Skeletal muscle tissue (tissue), 4 donors: ENCODE data around the gene RTTN. TPM values are rescaled to one million over a fixed set of nuclear protein-coding genes. Genes with fewer than 3 reads are reported as not detected.
"Not testable (repeated sequence)": the region's sequence is repeated elsewhere in the genome, so short reads cannot be mapped to it uniquely, and the experiment has no call there.

Source experiments
- H3K27ac ChIP-seq: one replicate; pipeline ENCODE4 v1.7.0; 2013; ENCODE audit warnings: mild to moderate bottlenecking, low read depth, low read length, inconsistent platforms
- H3K27me3 ChIP-seq, 3 donors: one replicate each; pipeline ENCODE4 v1.7.0; 2013; ENCODE audit warnings: low read length in 3 of 3; ENCODE audit not compliant: control insufficient read depth in 3 of 3, insufficient read depth in 3 of 3
- H3K36me3 ChIP-seq, 3 donors: one replicate each; pipeline ENCODE4 v1.7.0; 2013; ENCODE audit warnings: low read length in 3 of 3; ENCODE audit not compliant: control insufficient read depth in 3 of 3, insufficient read depth in 3 of 3
- H3K4me1 ChIP-seq, 3 donors: one replicate each; pipeline ENCODE4 v1.7.0; 2013; ENCODE audit warnings: low read length in 3 of 3, mild to moderate bottlenecking in 3 of 3; ENCODE audit not compliant: control insufficient read depth in 3 of 3, insufficient read depth in 3 of 3
- H3K4me3 ChIP-seq, 3 donors: one replicate each; pipeline ENCODE4 v1.7.0; 2013; ENCODE audit warnings: low read length in 3 of 3
- H3K9ac ChIP-seq, 3 donors: one replicate each; pipeline ENCODE4 v1.7.0; 2013; ENCODE audit warnings: low read length in 3 of 3, mild to moderate bottlenecking in 3 of 3, moderate library complexity in 2 of 3, low read depth in 1 of 3
- H3K9me3 ChIP-seq, 3 donors: one replicate each; pipeline ENCODE4 v1.7.0; 2013; ENCODE audit warnings: low read length in 3 of 3; ENCODE audit not compliant: control insufficient read depth in 3 of 3
- total RNA-seq: library from RNA; depleted of rRNA; stranded (reverse); fragments of >200 nt; gene quantifications from one replicate; pipeline ENCODE4 v1.2.3, GENCODE V29; 2014
- donor health status: Osteomylitis.

The RTTN gene, protein sequence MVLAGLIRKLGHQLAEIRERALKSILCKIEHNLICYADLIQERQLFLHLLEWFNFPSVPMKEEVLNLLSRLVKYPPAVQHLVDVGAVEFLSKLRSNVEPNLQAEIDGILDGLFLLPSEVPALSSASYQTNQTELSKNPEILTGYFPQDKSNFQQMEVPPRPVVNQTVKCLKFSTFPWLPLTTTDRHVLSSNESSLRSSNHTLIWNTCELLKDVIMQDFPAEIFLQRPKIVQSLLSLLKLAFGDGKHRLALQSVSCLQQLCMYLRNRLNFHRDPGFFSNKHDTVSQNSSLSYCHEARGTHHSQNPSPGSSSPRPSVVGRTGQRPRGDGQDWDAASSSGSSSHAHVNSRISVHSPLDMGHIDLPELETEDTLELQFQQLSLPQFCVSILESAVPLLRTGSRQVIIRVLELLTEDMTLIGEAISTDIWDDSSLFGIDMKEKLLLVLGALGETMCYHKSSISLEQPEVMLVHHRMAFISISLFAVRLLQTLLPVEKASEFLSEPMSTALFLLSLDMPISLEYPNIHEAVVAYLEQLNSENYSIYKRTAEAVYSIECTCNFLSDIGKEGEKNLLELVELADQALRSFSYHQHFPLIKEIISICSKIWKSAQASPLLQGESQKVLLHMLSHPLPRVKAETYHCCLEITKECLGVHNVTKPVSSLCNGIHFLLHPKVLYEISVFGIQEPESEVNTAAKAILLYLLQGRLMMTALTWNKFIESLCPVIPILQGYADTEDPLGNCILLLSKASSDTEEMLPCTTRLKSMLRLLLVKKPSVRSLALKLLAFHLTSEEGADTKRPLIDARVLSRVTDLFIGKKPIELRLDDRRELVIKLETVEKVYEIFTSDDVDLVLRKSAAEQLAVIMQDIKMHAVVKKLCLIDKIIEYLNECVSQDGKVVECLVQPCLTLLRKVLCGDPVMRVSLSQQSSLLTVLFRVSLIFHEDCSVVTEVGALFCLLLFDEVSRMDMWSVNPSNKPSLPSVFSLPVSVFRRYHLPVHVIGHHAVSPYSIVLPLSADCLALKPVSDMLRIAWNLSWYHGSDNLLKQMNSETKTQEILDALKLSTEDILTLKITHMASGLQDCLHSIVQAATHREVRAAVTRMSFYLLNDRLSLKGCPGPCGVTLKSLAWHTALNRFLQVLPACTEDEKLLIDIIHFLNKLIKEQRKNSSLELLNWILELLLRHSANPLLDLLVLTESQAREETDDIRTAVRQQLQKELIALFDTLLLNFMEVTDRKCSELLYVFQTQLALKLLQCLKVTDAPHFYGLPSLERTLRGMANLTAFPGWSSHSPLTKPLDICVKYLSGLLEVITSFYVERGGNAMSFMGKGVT (N-terminal part only)
- 43.8 TPM for total RNA-seq

- Histone ChIP-seq H3K4me3 (peak within 1 kb of the TSS; percentile 83 to 97 (median 94)), H3K36me3 (peaks cover 0 to 8% (median 4%) of the 10 kb centered on the region in 3 donors), H3K9ac (peak within 1 kb of the TSS; percentile 84 to 98 (median 96)), H3K9me3 (no peaks in the 10 kb centered on the region), H3K27me3 (no peaks in the 10 kb centered on the region), H3K27ac (peak within 1 kb of the TSS; percentile 93), H3K4me1 (peaks cover 6 to 10% (median 7%) of the 10 kb centered on the region in 3 donors)
Measured at GRCh38 chr18:70205421-70206397, at the start of gene RTTN. Gene RTTN (minus strand): TSS chr18:70205687. CDS start chr18:70205658, 29 bp downstream.

- H3K27me3 ChIP-seq: no peaks in the 10 kb centered on the region
- H3K27ac ChIP-seq: no peak overlapping the region
- H3K9me3 ChIP-seq: no peaks in the 10 kb centered on the region
- H3K4me1 ChIP-seq: peaks cover 0 to 4% (median 0%) of the 10 kb centered on the region in 3 donors
- H3K4me3 ChIP-seq: no peak overlapping the region
- H3K9ac ChIP-seq: no peak overlapping the region
- no peaks in the 10 kb centered on the region for H3K36me3 ChIP-seq
Measured at GRCh38 chr18:70250781-70251180, 45.3 kb upstream of the RTTN start.

GRCh38 chr18:70249861-70250260 is 44.4 kb upstream of the RTTN start:
- H3K36me3 ChIP-seq, H3K4me1 ChIP-seq, H3K4me3 ChIP-seq, H3K27me3 ChIP-seq, H3K9me3 ChIP-seq, H3K9ac ChIP-seq, H3K27ac ChIP-seq: not testable (repeated sequence)

DNA sequence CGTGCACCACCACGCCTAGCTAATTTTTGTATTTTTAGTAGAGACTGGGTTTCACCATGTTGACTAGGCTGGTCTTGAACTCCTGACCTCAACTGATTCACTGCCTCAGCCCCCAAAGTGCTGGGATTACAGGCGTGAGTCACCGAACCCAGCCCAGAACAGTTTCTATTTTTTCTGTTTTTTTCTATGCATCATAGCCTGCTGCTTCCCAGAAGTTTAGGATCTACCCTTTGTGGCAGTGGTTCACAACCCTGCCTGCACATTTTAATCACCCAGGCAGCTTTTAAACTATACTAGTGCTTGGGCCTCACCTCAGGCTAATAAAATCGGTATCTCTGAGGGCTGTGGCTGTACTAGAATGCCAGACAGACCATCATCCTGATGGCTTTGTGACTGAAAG is 43.6 kb upstream of the RTTN start:
- no peaks in the 10 kb centered on the region for H3K36me3 ChIP-seq
- H3K4me1 ChIP-seq: peaks cover 0 to 6% (median 0%) of the 10 kb centered on the region in 3 donors
- H3K27me3 ChIP-seq: no peaks in the 10 kb centered on the region
- no peak overlapping the region for H3K9ac ChIP-seq
- no peak overlapping the region for H3K4me3 ChIP-seq
- no peaks in the 10 kb centered on the region for H3K9me3 ChIP-seq
- H3K27ac ChIP-seq: no peak overlapping the region

- peak overlapping the region; percentile 40 to 42 (median 42) for H3K4me3 ChIP-seq
Measured at GRCh38 chr18:70246061-70246466, 40.6 kb upstream of the RTTN start.

DNA sequence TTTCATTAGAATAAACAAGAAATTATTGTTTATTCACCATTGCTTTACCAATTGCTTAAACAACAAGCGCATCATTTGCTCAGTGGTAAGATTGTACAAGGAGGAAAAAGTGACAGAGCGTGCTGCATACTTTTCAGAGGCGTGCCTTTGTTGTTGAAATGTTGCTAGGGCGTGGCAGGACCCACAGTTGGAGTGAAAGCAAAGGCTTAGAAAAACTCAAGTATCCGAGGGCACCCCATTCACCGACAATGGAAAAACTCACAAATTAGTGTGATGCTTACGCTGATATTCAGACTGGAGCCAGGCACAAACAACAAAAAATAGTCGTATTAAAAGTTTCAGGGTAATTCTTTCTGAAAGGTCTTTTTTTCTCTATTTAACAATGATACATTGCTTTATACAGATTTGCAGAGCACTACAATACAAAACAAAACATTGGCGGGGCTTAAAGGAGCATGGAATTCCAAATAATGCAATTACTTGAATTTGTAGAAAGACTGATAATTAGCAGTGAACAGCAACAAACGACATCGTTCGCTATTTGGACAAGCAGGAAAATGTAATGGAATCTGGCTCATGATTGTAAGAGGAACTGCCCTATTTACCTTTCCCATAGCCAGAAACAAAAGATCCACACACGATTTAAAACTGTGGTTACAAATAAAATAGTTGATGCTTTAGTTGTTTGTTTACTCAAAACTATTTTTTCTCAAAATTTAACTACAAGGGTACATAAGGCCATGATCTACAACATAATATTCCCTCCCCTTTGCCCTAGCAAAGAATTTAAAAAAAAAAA is 37.8 kb upstream of the RTTN start:
- no peaks in the 10 kb centered on the region for H3K9me3 ChIP-seq

More at GRCh38 chr18:70246061-70246466, 40.6 kb upstream of the RTTN start:
- Histone ChIP-seq H3K9me3 (no peaks in the 10 kb centered on the region), H3K27ac (no peak overlapping the region), H3K36me3 (no peaks in the 10 kb centered on the region), H3K9ac (peak overlapping the region; percentile 27 to 72 (median 33)), H3K27me3 (no peaks in the 10 kb centered on the region), H3K4me1 (peaks cover 0 to 6% (median 0%) of the 10 kb centered on the region in 3 donors)

DNA sequence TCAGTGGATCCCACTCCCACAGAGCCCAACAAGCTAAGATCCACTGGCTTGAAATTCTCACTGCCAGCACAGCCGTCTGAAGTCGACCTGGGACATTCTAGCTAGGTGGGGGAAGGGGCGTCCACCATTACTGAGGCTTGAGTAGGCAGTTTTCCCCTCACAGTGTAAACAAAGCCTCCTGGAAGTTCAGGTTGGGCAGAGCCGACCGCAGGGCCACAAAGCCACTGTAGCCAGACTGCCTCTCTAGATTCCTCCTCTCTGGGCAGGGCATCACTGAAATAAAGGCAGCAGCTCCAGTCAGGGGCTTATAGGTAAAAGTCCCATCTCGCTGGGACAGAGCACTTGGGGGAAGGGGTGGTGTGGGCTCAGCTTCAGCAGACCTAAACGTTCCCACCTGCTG is 31.4 kb upstream of the RTTN start:
- not testable (repeated sequence) for H3K27ac ChIP-seq, H3K9ac ChIP-seq, H3K4me3 ChIP-seq, H3K36me3 ChIP-seq, H3K9me3 ChIP-seq, H3K4me1 ChIP-seq, H3K27me3 ChIP-seq

More for the DNA sequence above, 37.8 kb upstream of the RTTN start:
- Histone ChIP-seq H3K36me3 (no peaks in the 10 kb centered on the region), H3K27me3 (no peaks in the 10 kb centered on the region), H3K4me1 (peaks cover 0 to 6% (median 0%) of the 10 kb centered on the region in 3 donors), H3K4me3 (no peak overlapping the region), H3K9ac (no peak overlapping the region), H3K27ac (no peak overlapping the region)

- Histone ChIP-seq H3K4me1 (no peaks in the 10 kb centered on the region), H3K9ac (no peak overlapping the region), H3K27me3 (no peaks in the 10 kb centered on the region), H3K4me3 (no peak overlapping the region), H3K9me3 (no peaks in the 10 kb centered on the region), H3K27ac (no peak overlapping the region), H3K36me3 (no peaks in the 10 kb centered on the region)
Measured at GRCh38 chr18:70235478-70235877, 30.0 kb upstream of the RTTN start.
